SU-DHL-6 (cell line): Measurements from ENCODE around the gene C10orf105.

Source experiments
- H2AFZ ChIP-seq: fragments of 200-600 bp; sonication (generic); 2 replicates; pipeline ENCODE4 v1.6.1; 2014; ENCODE audit warnings: low read depth, mild to moderate bottlenecking, moderate library complexity, mixed read lengths, antibody characterized with exemption, low read length; ENCODE audit not compliant: severe bottlenecking
- H3F3A ChIP-seq: fragments of 200-600 bp; shearing (Covaris generic); 2 replicates; pipeline ENCODE4 v1.6.0; 2016; ENCODE audit warnings: antibody characterized with exemption, mild to moderate bottlenecking; ENCODE audit not compliant: insufficient read depth
- H3K27ac ChIP-seq: fragments of 200-600 bp; sonication (generic); 2 replicates; pipeline ENCODE4 v1.5.1; 2016; ENCODE audit warnings: low read depth, mild to moderate bottlenecking, low read length, moderate library complexity, mixed read lengths
- H3K27me3 ChIP-seq: fragments of 200-600 bp; sonication (generic), shearing (Covaris generic); 2 replicates; pipeline ENCODE4 v1.6.0; 2014; ENCODE audit warnings: mild to moderate bottlenecking, low read length
- H3K36me3 ChIP-seq: fragments of 200-600 bp; sonication (generic); 2 replicates; pipeline ENCODE4 v1.6.1; 2014; ENCODE audit warnings: mild to moderate bottlenecking, low read length, mixed read lengths
- H3K4me2 ChIP-seq: fragments of 300-600, 200-600 bp; shearing (Covaris generic), sonication (generic); 2 replicates; pipeline ENCODE4 v1.6.0; 2014; ENCODE audit warnings: low read length, low read depth, mild to moderate bottlenecking; ENCODE audit not compliant: poor library complexity, severe bottlenecking
- H3K4me3 ChIP-seq: fragments of 200-600 bp; sonication (generic); 2 replicates; pipeline ENCODE4 v1.5.1; 2014; ENCODE audit warnings: antibody characterized with exemption, low read length, mild to moderate bottlenecking, mixed read lengths; ENCODE audit not compliant: insufficient read depth, poor library complexity, severe bottlenecking
- H3K79me2 ChIP-seq: fragments of 200-600 bp; sonication (generic); 2 replicates; pipeline ENCODE4 v1.6.1; 2014; ENCODE audit warnings: mild to moderate bottlenecking, low read length, moderate library complexity; ENCODE audit not compliant: insufficient read depth
- H3K9ac ChIP-seq: fragments of 200-600 bp; sonication (generic); 2 replicates; pipeline ENCODE4 v1.7.0; 2014; ENCODE audit warnings: mild to moderate bottlenecking, low read length
- H3K9me2 ChIP-seq: fragments of 200-600 bp; sonication (generic); replicated peaks from 2 replicates; pipeline ENCODE4 v1.6.1; 2014; ENCODE audit warnings: low read length; ENCODE audit not compliant: insufficient read depth
- H3K9me3 ChIP-seq: fragments of 200-600 bp; sonication (generic); 2 replicates; pipeline ENCODE4 v1.6.1; 2014; ENCODE audit warnings: low read length, mixed read lengths; ENCODE audit not compliant: insufficient read depth
- H4K20me1 ChIP-seq: fragments of 200-600 bp; sonication (generic); 2 replicates; pipeline ENCODE4 v1.6.1; 2014; ENCODE audit warnings: low read depth, mild to moderate bottlenecking, antibody characterized with exemption, low read length, moderate library complexity, mixed read lengths
- CTCF ChIP-seq: fragments of 200-600 bp; sonication (generic); IDR thresholded peaks from one replicate; pipeline ENCODE4 v1.5.1; 2017; ENCODE audit warnings: antibody characterized with exemption, mild to moderate bottlenecking, low read length, moderate library complexity; ENCODE audit not compliant: insufficient read depth, poor library complexity, severe bottlenecking
- EZH2phosphoT487 ChIP-seq: fragments of 200-600 bp; sonication (generic), shearing (Covaris generic); conservative IDR thresholded peaks from 2 replicates; pipeline ENCODE4 v1.6.1; 2018; ENCODE audit warnings: mild to moderate bottlenecking, antibody characterized with exemption, low read length, moderate library complexity, mixed read lengths

C10orf105 gene

GRCh38 chr10:71664585-71664984, 55.0 kb downstream of the C10orf105 start:
- no peak overlapping the region for H3K4me3 ChIP-seq
- H2AFZ ChIP-seq = no peak overlapping the region
- H3K9me2 ChIP-seq = no peaks in the 10 kb centered on the region
- H3K9me3 ChIP-seq = no peaks in the 10 kb centered on the region
- H3K4me2 ChIP-seq = no peak overlapping the region
- H3K9ac ChIP-seq = no peak overlapping the region
- H3K27me3 ChIP-seq = no peaks in the 10 kb centered on the region
- no peaks in the 10 kb centered on the region for H4K20me1 ChIP-seq
- no peak overlapping the region for H3K27ac ChIP-seq
- TF ChIP-seq CTCF (no peak), EZH2phosphoT487 (no peak)
- H3K36me3 ChIP-seq = no peaks in the 10 kb centered on the region
- no peaks in the 10 kb centered on the region for H3K79me2 ChIP-seq
- no peaks in the 10 kb centered on the region for H3F3A ChIP-seq

GRCh38 chr10:71663311-71663710, 56.3 kb downstream of the C10orf105 start:
- Histone ChIP-seq H3K4me2 (no peak overlapping the region), H3K79me2 (no peaks in the 10 kb centered on the region), H3K9ac (no peak overlapping the region), H3F3A (no peaks in the 10 kb centered on the region), H3K27ac (no peak overlapping the region), H3K36me3 (no peaks in the 10 kb centered on the region), H3K27me3 (no peaks in the 10 kb centered on the region), H3K4me3 (no peak overlapping the region), H3K9me2 (no peaks in the 10 kb centered on the region), H3K9me3 (no peaks in the 10 kb centered on the region), H4K20me1 (no peaks in the 10 kb centered on the region), H2AFZ (no peak overlapping the region)
- no peak for TF ChIP-seq EZH2phosphoT487
- TF ChIP-seq CTCF = no peak

DNA sequence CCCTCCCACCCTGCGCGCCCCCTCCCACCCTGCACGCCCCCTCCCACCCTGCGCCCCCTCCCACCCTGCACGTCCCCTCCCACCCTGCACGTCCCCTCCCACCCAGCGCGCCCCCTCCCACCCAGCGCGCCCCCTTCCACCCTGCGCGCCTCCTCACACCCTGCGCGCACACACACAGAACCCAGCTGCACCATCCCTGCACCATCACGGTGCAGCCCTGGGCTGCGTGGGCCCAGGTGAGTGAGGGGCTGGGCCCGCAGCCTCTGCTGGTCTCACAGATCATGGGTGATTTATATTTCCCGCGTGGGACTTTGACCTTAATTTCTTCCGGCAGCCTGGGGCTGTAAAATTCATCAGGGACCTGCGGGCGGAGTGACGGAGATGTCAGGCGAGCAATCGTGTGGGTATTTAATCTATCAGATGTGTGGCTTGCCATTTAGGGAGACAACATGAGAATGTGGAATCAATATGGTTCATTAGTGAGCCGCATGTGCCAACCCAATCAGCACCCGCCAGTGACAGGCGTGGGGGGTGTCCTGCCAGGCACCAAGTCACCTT, 57.7 kb downstream of the C10orf105 start:
- no peak for TF ChIP-seq CTCF
- TF ChIP-seq EZH2phosphoT487 = no peak
- Histone ChIP-seq H3K27me3 (no peaks in the 10 kb centered on the region), H3F3A (no peaks in the 10 kb centered on the region), H3K9me2 (no peaks in the 10 kb centered on the region), H2AFZ (no peak overlapping the region), H3K9ac (no peak overlapping the region), H3K79me2 (no peaks in the 10 kb centered on the region), H3K9me3 (no peaks in the 10 kb centered on the region), H4K20me1 (no peaks in the 10 kb centered on the region), H3K4me2 (no peak overlapping the region), H3K27ac (no peak overlapping the region), H3K36me3 (no peaks in the 10 kb centered on the region), H3K4me3 (no peak overlapping the region)
